SW480 (cell line): ENCODE results near the gene GAMT.

ENCODE experiments used
- DNase-seq: peaks from one replicate; pipeline ENCODE4 v3.0.0-alpha.2; 2016; ENCODE audit warnings: low spot score

GAMT gene

GRCh38 chr19:1418496-1418775 is 17.1 kb upstream of the GAMT start:
- DNase-seq, result no peak

GRCh38 chr19:1417681-1418495 is 16.5 kb upstream of the GAMT start:
- no peak for DNase-seq

GRCh38 chr19:1417145-1417544 is 15.8 kb upstream of the GAMT start:
- DNase-seq, result no peak

- no peak for DNase-seq
Observed at GRCh38 chr19:1416014-1416841, 14.9 kb upstream of the GAMT start.

GRCh38 chr19:1412995-1413800 is 11.9 kb upstream of the GAMT start:
- no peak for DNase-seq

- DNase-seq, result no peak
Observed at GRCh38 chr19:1412323-1412923, 11.1 kb upstream of the GAMT start.

- DNase-seq, result no peak
Observed at GRCh38 chr19:1411255-1412191, 10.2 kb upstream of the GAMT start.

- no peak for DNase-seq
Observed at GRCh38 chr19:1410789-1411188, 9.4 kb upstream of the GAMT start.

- DNase-seq, result no peak
Observed at GRCh38 chr19:1410136-1410786, 8.9 kb upstream of the GAMT start.

- DNase-seq, result no peak
Observed at GRCh38 chr19:1409204-1410005, 8.1 kb upstream of the GAMT start.

GRCh38 chr19:1408300-1409203 is 7.2 kb upstream of the GAMT start:
- DNase-seq, result no peak

GRCh38 chr19:1407528-1408299 is 6.4 kb upstream of the GAMT start, which contains the start of gene DAZAP1:
DAZAP1 (plus strand) TSS chr19:1407586; CDS start chr19:1407774, 188 bp downstream.
- DNase-seq, result no peak

- DNase-seq, result peak; percentile 87
Observed at GRCh38 chr19:1406774-1407527, 5.6 kb upstream of the GAMT start.

GRCh38 chr19:1402411-1403070 is 1.2 kb upstream of the GAMT start:
- no peak for DNase-seq

- DNase-seq, result no peak
Observed at GRCh38 chr19:1401889-1402217, 511 bp upstream of the GAMT start.

GRCh38 chr19:1400281-1401137 is 833 bp downstream of the GAMT start:
- no peak for DNase-seq
